ENCODE measurements around the gene MGAT5B.

MGAT5B gene

DNA sequence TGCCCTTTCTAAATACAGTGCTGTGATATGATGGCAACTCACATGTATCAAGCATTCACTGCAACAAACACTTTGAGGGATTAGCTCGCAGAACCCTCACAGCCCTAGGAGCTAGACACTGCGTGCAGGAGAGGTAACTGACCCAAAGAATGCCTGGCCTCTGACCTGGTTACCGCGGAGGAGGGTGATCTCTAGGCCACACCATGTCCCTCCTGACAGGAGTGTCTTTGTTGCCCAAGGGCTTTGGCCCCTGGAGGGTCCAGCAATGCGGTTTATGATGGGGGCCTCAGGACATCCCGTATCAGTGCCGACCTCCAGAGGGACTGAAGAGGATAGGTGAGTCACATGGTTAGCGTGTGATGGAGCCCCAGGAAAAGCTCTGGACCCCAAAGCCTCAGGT is 130.6 kb downstream of the MGAT5B start:
- TF ChIP-seq, protein P1, sequence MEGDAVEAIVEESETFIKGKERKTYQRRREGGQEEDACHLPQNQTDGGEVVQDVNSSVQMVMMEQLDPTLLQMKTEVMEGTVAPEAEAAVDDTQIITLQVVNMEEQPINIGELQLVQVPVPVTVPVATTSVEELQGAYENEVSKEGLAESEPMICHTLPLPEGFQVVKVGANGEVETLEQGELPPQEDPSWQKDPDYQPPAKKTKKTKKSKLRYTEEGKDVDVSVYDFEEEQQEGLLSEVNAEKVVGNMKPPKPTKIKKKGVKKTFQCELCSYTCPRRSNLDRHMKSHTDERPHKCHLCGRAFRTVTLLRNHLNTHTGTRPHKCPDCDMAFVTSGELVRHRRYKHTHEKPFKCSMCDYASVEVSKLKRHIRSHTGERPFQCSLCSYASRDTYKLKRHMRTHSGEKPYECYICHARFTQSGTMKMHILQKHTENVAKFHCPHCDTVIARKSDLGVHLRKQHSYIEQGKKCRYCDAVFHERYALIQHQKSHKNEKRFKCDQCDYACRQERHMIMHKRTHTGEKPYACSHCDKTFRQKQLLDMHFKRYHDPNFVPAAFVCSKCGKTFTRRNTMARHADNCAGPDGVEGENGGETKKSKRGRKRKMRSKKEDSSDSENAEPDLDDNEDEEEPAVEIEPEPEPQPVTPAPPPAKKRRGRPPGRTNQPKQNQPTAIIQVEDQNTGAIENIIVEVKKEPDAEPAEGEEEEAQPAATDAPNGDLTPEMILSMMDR (IDR thresholded peaks at IDR 0.05; ENCODE audit: low read depth, low read length): no peak
- DNase-seq (ENCODE audit: extremely low read depth, low read depth): no peak

Measured in AG09319 (cell line).